ENCODE data around the gene IRGM.
"Not testable (repeated sequence)": the region's sequence is repeated elsewhere in the genome, so short reads cannot be mapped to it uniquely, and the experiment has no call there.

DNA sequence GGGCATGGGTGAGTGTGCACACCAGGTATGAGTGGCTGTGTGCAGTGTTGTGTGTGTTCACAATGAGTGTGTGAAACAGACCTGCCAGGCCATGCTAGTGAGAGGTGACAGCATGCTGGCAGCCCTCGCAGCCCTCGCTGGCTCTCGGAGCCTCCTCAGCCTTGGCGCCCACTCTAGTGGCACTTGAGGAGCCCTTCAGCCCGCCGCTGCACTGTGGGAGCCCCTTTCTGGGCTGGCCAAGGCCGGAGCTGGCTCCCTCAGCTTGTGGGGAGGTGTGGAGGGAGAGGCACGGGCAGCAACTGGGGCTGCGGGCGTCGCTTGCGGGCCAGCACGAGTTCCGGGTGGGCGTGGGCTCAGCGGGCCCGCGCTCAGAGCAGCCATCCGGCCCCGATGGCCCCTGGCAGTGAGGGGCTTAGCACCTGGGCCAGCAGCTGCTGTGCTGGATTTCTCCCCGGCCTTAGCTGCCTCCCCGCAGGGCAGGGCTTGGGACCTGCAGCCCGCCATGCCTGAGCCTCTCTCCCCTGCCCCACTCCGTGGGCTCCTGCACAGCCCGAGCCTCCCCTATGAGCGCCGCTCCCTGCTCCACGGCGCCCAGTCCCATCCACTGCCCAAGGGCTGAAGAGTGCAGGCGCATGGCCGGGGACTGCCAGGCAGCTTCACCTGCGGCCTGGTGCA, 999 bp upstream of the IRGM start:
- TF ChIP-seq POLR2A (IDR thresholded peaks at IDR 0.05): not testable (repeated sequence)
- TF ChIP-seq, protein P1, sequence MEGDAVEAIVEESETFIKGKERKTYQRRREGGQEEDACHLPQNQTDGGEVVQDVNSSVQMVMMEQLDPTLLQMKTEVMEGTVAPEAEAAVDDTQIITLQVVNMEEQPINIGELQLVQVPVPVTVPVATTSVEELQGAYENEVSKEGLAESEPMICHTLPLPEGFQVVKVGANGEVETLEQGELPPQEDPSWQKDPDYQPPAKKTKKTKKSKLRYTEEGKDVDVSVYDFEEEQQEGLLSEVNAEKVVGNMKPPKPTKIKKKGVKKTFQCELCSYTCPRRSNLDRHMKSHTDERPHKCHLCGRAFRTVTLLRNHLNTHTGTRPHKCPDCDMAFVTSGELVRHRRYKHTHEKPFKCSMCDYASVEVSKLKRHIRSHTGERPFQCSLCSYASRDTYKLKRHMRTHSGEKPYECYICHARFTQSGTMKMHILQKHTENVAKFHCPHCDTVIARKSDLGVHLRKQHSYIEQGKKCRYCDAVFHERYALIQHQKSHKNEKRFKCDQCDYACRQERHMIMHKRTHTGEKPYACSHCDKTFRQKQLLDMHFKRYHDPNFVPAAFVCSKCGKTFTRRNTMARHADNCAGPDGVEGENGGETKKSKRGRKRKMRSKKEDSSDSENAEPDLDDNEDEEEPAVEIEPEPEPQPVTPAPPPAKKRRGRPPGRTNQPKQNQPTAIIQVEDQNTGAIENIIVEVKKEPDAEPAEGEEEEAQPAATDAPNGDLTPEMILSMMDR (IDR thresholded peaks at IDR 0.05): not testable (repeated sequence)

Measured in adrenal gland (tissue), 5 donors.